SK-N-SH (cell line): ENCODE data around the gene SLITRK4. TPM values are rescaled to one million over a fixed set of nuclear protein-coding genes. Genes with fewer than 3 reads are reported as not detected.

Experiments
- CTCF ChIA-PET: fragments of 300-600, 350-600 bp; formaldehyde crosslinking; extraction: SDS; loops from one replicate; lab custom pipeline; 2021; lab: Yijun Ruan, JAX
- POLR2A ChIA-PET: fragments of 350-600 bp; sonication (Branson Sonifier 250); formaldehyde crosslinking; extraction: SDS; loops from one replicate; lab custom pipeline; 2020; ENCODE audit warnings: antibody characterized with exemption, inconsistent platforms; lab: Yijun Ruan, JAX
- DNase-seq: peaks from one replicate; pipeline ENCODE4 v3.0.0; 2012
- H2AFZ ChIP-seq: fragments of 200-600 bp; sonication (generic); 2 replicates; pipeline ENCODE4 v1.8.1; 2016; ENCODE audit warnings: antibody characterized with exemption, mild to moderate bottlenecking, low read depth
- H3F3A ChIP-seq: fragments of 200-600 bp; sonication (generic); replicated peaks from 2 replicates; pipeline ENCODE3; 2016; ENCODE audit warnings: antibody characterized with exemption, mild to moderate bottlenecking; ENCODE audit not compliant: insufficient read depth
- H3K27ac ChIP-seq, 2 experiments: fragments of 200-500 bp in 1 of 2; fragments of 200-600 bp in 1 of 2; sonication (Bioruptor generic) in 1 of 2; sonication (generic), shearing (Covaris generic) in 1 of 2; 2 replicates each; pipeline versions ENCODE4 v1.5.1 to v1.6.1; 2014 to 2016; ENCODE audit warnings: low read depth in 2 of 2, inconsistent platforms in 1 of 2, low read length in 1 of 2, mild to moderate bottlenecking in 1 of 2, mixed read lengths in 1 of 2
- H3K27me3 ChIP-seq: fragments of 200-600 bp; sonication (generic), shearing (Covaris generic); 2 replicates; pipeline ENCODE4 v1.6.1; 2016; ENCODE audit warnings: mixed run types; ENCODE audit not compliant: insufficient read depth
- H3K36me3 ChIP-seq, 2 experiments: fragments of 200-500 bp in 1 of 2; fragments of 200-600 bp in 1 of 2; sonication (Bioruptor generic) in 1 of 2; sonication (generic) in 1 of 2; replicated peaks in 1 of 2; 2 replicates each; pipeline versions ENCODE3 to v1.5.1; 2014 to 2016; ENCODE audit warnings: low read length in 1 of 2, mild to moderate bottlenecking in 1 of 2; ENCODE audit not compliant: insufficient read depth in 2 of 2, control insufficient read depth in 1 of 2
- H3K4me1 ChIP-seq, 2 experiments: fragments of 200-500 bp in 1 of 2; fragments of 200-600 bp in 1 of 2; sonication (Bioruptor generic) in 1 of 2; sonication (generic), shearing (Covaris generic) in 1 of 2; 2 replicates each; pipeline versions ENCODE4 v1.5.1 to v1.6.1; 2014 to 2016; ENCODE audit warnings: low read depth in 1 of 2, low read length in 1 of 2, mixed run types in 1 of 2; ENCODE audit not compliant: insufficient read depth in 2 of 2, control insufficient read depth in 1 of 2
- H3K4me2 ChIP-seq: fragments of 200-600 bp; sonication (generic), shearing (Covaris generic); 2 replicates; pipeline ENCODE4 v1.6.1; 2017; ENCODE audit warnings: mixed run types
- H3K4me3 ChIP-seq, 2 experiments: fragments of 200-500 bp in 1 of 2; fragments of 200-600 bp in 1 of 2; sonication (Bioruptor generic) in 1 of 2; sonication (generic), shearing (Covaris generic) in 1 of 2; 2 replicates each; pipeline versions ENCODE4 v1.5.1 to v1.8.1; 2014 to 2016; ENCODE audit warnings: low read depth in 2 of 2, inconsistent platforms in 1 of 2, low read length in 1 of 2, mild to moderate bottlenecking in 1 of 2, mixed read lengths in 1 of 2, moderate library complexity in 1 of 2
- H3K79me2 ChIP-seq: fragments of 200-600 bp; sonication (generic); 2 replicates; pipeline ENCODE4 v1.8.1; 2017; ENCODE audit warnings: mild to moderate bottlenecking; ENCODE audit not compliant: insufficient read depth
- H3K9ac ChIP-seq: fragments of 200-600 bp; sonication (generic); 2 replicates; pipeline ENCODE4 v1.6.1; 2017; ENCODE audit warnings: mixed run types
- H3K9me2 ChIP-seq: fragments of 200-600 bp; sonication (generic); 2 replicates; pipeline ENCODE4 v1.6.1; 2017; ENCODE audit warnings: mixed run types
- H3K9me3 ChIP-seq: fragments of 200-600 bp; sonication (generic); 2 replicates; pipeline ENCODE4 v1.6.1; 2017; ENCODE audit warnings: mixed run types, mild to moderate bottlenecking, moderate library complexity
- H4K20me1 ChIP-seq: fragments of 200-600 bp; sonication (generic); 2 replicates; pipeline ENCODE4 v1.6.1; 2017; ENCODE audit warnings: mild to moderate bottlenecking, mixed run types; ENCODE audit not compliant: insufficient read depth
- CHD2 ChIP-seq: fragments of 150-350 bp; IDR thresholded peaks from 2 replicates; pipeline ENCODE4 v1.6.1; 2018; ENCODE audit warnings: low read length; ENCODE audit not compliant: partially characterized antibody
- CTCF ChIP-seq: fragments of 200-600 bp; sonication (generic); IDR thresholded peaks from 2 replicates; pipeline ENCODE4 v1.6.1; 2017; ENCODE audit warnings: antibody characterized with exemption, mild to moderate bottlenecking, moderate library complexity
- EP300 ChIP-seq, 2 experiments: IDR thresholded peaks; 2 replicates each; pipeline versions ENCODE4 v1.4.0 to v1.6.1; 2012; ENCODE audit warnings: borderline replicate concordance in 1 of 2, low read depth in 1 of 2, low read length in 1 of 2
- EZH2phosphoT487 ChIP-seq: fragments of 200-600 bp; sonication (generic); IDR thresholded peaks from 2 replicates; pipeline ENCODE4 v1.6.1; 2017; ENCODE audit warnings: low read depth, mixed run types, mild to moderate bottlenecking, antibody characterized with exemption, moderate library complexity, borderline replicate concordance
- FOSL2 ChIP-seq: IDR thresholded peaks from 2 replicates; pipeline ENCODE4 v1.4.0; 2012; ENCODE audit warnings: low read depth, mild to moderate bottlenecking, moderate library complexity, borderline replicate concordance
- FOXM1 ChIP-seq: IDR thresholded peaks from 2 replicates; pipeline ENCODE4 v1.4.0; 2012; ENCODE audit warnings: low read depth, mild to moderate bottlenecking
- GABPA ChIP-seq: IDR thresholded peaks from 2 replicates; pipeline ENCODE4 v1.4.0; 2012; ENCODE audit warnings: low read depth, mild to moderate bottlenecking
- GATA2 ChIP-seq: sonication (generic); formaldehyde crosslinking; IDR thresholded peaks from 2 replicates; pipeline ENCODE4 v1.5.0; 2020; ENCODE audit warnings: mild to moderate bottlenecking, missing genetic modification reagents
- JUND ChIP-seq: IDR thresholded peaks from 2 replicates; pipeline ENCODE4 v1.4.0; 2012
- MEF2A ChIP-seq: IDR thresholded peaks from 2 replicates; pipeline ENCODE4 v1.4.0; 2012; ENCODE audit warnings: low read depth, borderline replicate concordance
- MXI1 ChIP-seq: IDR thresholded peaks from 2 replicates; pipeline ENCODE4 v1.6.1; 2012; ENCODE audit warnings: mild to moderate bottlenecking, low read depth, low read length, improper control_type of control experiment
- NFIC ChIP-seq: IDR thresholded peaks from 2 replicates; pipeline ENCODE4 v1.4.0; 2012; ENCODE audit warnings: borderline replicate concordance
- POLR2AphosphoS5 ChIP-seq: IDR thresholded peaks from 2 replicates; pipeline ENCODE4 v1.6.1; 2012; ENCODE audit warnings: low read depth, low read length
- RAD21 ChIP-seq: IDR thresholded peaks from 2 replicates; pipeline ENCODE4 v1.6.1; 2012; ENCODE audit warnings: mild to moderate bottlenecking, low read length
- RXRA ChIP-seq: IDR thresholded peaks from 2 replicates; pipeline ENCODE4 v1.4.0; 2012; ENCODE audit warnings: low read depth, mild to moderate bottlenecking, borderline replicate concordance
- SIN3A ChIP-seq: IDR thresholded peaks from 2 replicates; pipeline ENCODE4 v1.6.1; 2012; ENCODE audit warnings: low read depth, mild to moderate bottlenecking, low read length, moderate library complexity, borderline replicate concordance
- TEAD4 ChIP-seq: IDR thresholded peaks from 2 replicates; pipeline ENCODE4 v1.4.0; 2012; ENCODE audit warnings: mild to moderate bottlenecking, borderline replicate concordance; ENCODE audit not compliant: insufficient read depth
- USF2 ChIP-seq: fragments of 150-350 bp; IDR thresholded peaks from 2 replicates; pipeline ENCODE4 v1.6.1; 2017; ENCODE audit warnings: antibody characterized with exemption, low read length, low read depth, borderline replicate concordance
- YY1 ChIP-seq: IDR thresholded peaks from 2 replicates; pipeline ENCODE4 v1.4.0; 2012; ENCODE audit warnings: low read depth, mild to moderate bottlenecking
- WGBS: methylation state at CpG from one replicate; pipeline ENCODE4 v1.1.6; 2017; ENCODE audit warnings: low lambda C conversion rate; 5-methylcytosine and 5-hydroxymethylcytosine counted together
- polyA plus RNA-seq, 3 experiments: library from polyadenylated mRNA; depleted of rRNA; stranded (reverse); fragments of >200 nt; gene quantifications; 2 replicates each; pipeline ENCODE4 v1.2.3, GENCODE V29; 2012
- TF ChIP-seq, protein P1 (sequence below): fragments of 150-350 bp; IDR thresholded peaks from 2 replicates; pipeline ENCODE4 v1.6.1; 2016; ENCODE audit warnings: mild to moderate bottlenecking, low read depth, low read length

The SLITRK4 gene
- polyA plus RNA-seq, 1 of the 3 experiments (the other 2 are of a cell fraction), result not detected

DNA sequence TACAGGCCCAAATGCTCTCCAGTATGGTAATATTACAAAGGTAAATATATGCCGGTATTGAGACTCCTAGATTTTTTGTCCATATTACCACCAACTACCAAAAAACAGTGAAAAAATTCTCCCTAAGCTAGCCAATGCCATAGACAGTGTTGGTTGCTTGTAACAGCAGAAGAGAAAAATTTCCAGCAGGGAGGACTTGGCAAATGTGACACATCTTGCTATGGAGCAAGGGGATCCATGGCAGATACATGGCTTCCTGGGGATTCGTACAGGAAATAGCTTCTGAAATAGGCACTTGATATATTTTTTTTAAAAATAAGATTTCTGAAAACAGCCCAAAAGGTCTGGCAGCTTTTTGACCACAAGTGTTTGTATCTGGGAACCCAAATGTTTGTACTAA lies 14.6 kb downstream of the SLITRK4 start (continued):
- TF ChIP-seq JUND (no peak), CHD2 (no peak)

- Histone ChIP-seq H3K9ac (no peak overlapping the region), H3K27ac (no peak overlapping the region), H3K4me2 (no peak overlapping the region), H3F3A (no peaks in the 10 kb centered on the region), H3K27me3 (no peaks in the 10 kb centered on the region), H3K4me3 (peak overlapping the region in 1 of 2 experiments; percentile 50; a peak in 1 of 4 replicates), H3K9me3 (no peaks in the 10 kb centered on the region), H3K4me1 (no peaks in the 10 kb centered on the region), H4K20me1 (no peaks in the 10 kb centered on the region), H3K79me2 (no peaks in the 10 kb centered on the region), H3K9me2 (no peaks in the 10 kb centered on the region), H2AFZ (no peak overlapping the region; the same call in 1 of the 2 replicates), H3K36me3 (no peaks in the 10 kb centered on the region)
- ChIA-PET CTCF (no interaction called here), POLR2A (no interaction called here)
- no peak for DNase-seq
- TF ChIP-seq GATA2 (CRISPR knock-in tag) (no peak), POLR2AphosphoS5 (no peak), MEF2A (no peak), CTCF (no peak), EZH2phosphoT487 (no peak), TEAD4 (no peak), EP300 (IDR thresholded peaks at IDR 0.05; ENCODE audit: borderline replicate concordance in 1 of 2, low read depth in 1 of 2, low read length in 1 of 2) (no peak), YY1 (no peak), GABPA (no peak), RXRA (no peak), RAD21 (no peak), USF2 (no peak), SIN3A (no peak), FOSL2 (no peak), FOXM1 (no peak), CHD2 (no peak), JUND (no peak), NFIC (no peak), MXI1 (no peak)
- TF ChIP-seq, protein P1, sequence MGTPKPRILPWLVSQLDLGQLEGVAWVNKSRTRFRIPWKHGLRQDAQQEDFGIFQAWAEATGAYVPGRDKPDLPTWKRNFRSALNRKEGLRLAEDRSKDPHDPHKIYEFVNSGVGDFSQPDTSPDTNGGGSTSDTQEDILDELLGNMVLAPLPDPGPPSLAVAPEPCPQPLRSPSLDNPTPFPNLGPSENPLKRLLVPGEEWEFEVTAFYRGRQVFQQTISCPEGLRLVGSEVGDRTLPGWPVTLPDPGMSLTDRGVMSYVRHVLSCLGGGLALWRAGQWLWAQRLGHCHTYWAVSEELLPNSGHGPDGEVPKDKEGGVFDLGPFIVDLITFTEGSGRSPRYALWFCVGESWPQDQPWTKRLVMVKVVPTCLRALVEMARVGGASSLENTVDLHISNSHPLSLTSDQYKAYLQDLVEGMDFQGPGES, result no peak
- WGBS, result 3% methylated on average over 4 of the region's 4 CpGs
Measured at GRCh38 chrX:143615851-143616250, 20.1 kb downstream of the SLITRK4 start.
